Smooth muscle cell (in vitro differentiated cells): ENCODE data around the gene PSMA7. TPM values are rescaled to one million over a fixed set of nuclear protein-coding genes. Genes with fewer than 3 reads are reported as not detected.
"Not testable (repeated sequence)": the region's sequence is repeated elsewhere in the genome, so short reads cannot be mapped to it uniquely, and the experiment has no call there.

Source experiments
- DNase-seq: peaks from one replicate; lab custom pipeline; 2025; ENCODE audit not compliant: unreplicated experiment; lab: John Stamatoyannopoulos, UW
- H2AFZ ChIP-seq: fragments of 200-600 bp; sonication (generic); 2 replicates; pipeline ENCODE4 v1.6.0; 2016; ENCODE audit warnings: antibody characterized with exemption, low read depth, mild to moderate bottlenecking
- H3F3A ChIP-seq: fragments of 200-600 bp; sonication (generic); 2 replicates; pipeline ENCODE4 v1.6.0; 2017; ENCODE audit warnings: antibody characterized with exemption, low read depth
- H3K27ac ChIP-seq: fragments of 200-600 bp; sonication (generic); 2 replicates; pipeline ENCODE4 v1.5.1; 2016; ENCODE audit warnings: low read depth, mild to moderate bottlenecking
- H3K27me3 ChIP-seq: fragments of 200-600 bp; sonication (generic); 2 replicates; pipeline ENCODE4 v1.6.1; 2016; ENCODE audit warnings: low read depth, mild to moderate bottlenecking
- H3K36me3 ChIP-seq: fragments of 200-600 bp; sonication (generic); 2 replicates; pipeline ENCODE4 v1.5.1; 2016; ENCODE audit warnings: low read depth
- H3K4me1 ChIP-seq: fragments of 200-600 bp; sonication (generic); 2 replicates; pipeline ENCODE4 v1.5.1; 2016; ENCODE audit warnings: low read depth
- H3K4me2 ChIP-seq: fragments of 200-600 bp; sonication (generic); 2 replicates; pipeline ENCODE4 v1.6.0; 2016; ENCODE audit warnings: mild to moderate bottlenecking
- H3K4me3 ChIP-seq: fragments of 200-600 bp; sonication (generic); 2 replicates; pipeline ENCODE4 v1.5.1; 2016; ENCODE audit warnings: mild to moderate bottlenecking
- H3K79me2 ChIP-seq: fragments of 200-600 bp; sonication (generic); 2 replicates; pipeline ENCODE4 v1.6.0; 2016; ENCODE audit warnings: low read depth, mild to moderate bottlenecking
- H3K9ac ChIP-seq: fragments of 200-600 bp; sonication (generic); 2 replicates; pipeline ENCODE4 v1.6.0; 2016; ENCODE audit warnings: low read depth
- H3K9me3 ChIP-seq: fragments of 200-600 bp; sonication (generic); replicated peaks from 2 replicates; pipeline ENCODE4 v1.5.1; 2016; ENCODE audit warnings: low read depth
- H4K20me1 ChIP-seq: fragments of 200-600 bp; sonication (generic); 2 replicates; pipeline ENCODE4 v1.6.0; 2016; ENCODE audit warnings: low read depth
- WGBS: methylation state at CpG from one replicate; pipeline ENCODE4 v1.1.7; 2016; ENCODE audit warnings: low lambda C conversion rate; 5-methylcytosine and 5-hydroxymethylcytosine counted together
- polyA plus RNA-seq: library from polyadenylated mRNA; unstranded; fragments of >200 nt; fragmentation: Nextera tagmentation; extraction: Ambion mirVana; gene quantifications from 2 replicates; pipeline ENCODE4 v1.2.1, GENCODE V29; 2016
- total RNA-seq: library from RNA; depleted of rRNA; stranded (reverse); fragments of >200 nt; gene quantifications from 2 replicates; pipeline ENCODE4 v1.2.3, GENCODE V29; 2014
- TF ChIP-seq, protein P1 (sequence below): fragments of 200-600 bp; sonication (generic); IDR thresholded peaks from 2 replicates; pipeline ENCODE4 v1.5.1; 2017; ENCODE audit warnings: borderline replicate concordance, mild to moderate bottlenecking, antibody characterized with exemption; ENCODE audit not compliant: insufficient read depth, poor library complexity, severe bottlenecking

PSMA7 gene
- total and polyA plus RNA-seq, 2 experiments from 2014 or later = 297 to 473 TPM

DNA sequence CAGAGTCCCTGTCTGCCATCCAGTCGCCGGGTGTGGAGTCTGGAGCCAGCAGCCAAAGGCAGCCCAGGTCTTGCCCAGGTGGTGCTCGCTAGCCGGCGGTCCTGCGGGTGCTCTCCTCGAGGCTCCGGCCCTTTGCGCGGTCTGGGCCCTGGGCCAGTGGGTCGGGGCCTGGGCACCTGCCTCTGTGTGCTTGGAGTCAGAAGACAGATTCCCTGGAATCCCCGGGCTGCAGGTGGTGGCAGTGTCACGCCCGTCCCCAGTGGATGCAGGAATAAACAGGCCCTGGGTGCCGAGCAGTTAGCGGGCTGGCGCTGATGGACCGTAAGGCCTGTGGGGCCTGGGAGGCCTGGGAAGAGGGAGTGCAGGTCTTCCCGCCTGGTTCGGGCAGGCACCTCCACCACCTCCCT lies 5.7 kb upstream of the PSMA7 start:
- Histone ChIP-seq H4K20me1 (peaks cover 99% of the 10 kb centered on the region), H3K4me2 (no peak overlapping the region), H3K9me3 (no peaks in the 10 kb centered on the region), H3K9ac (no peak overlapping the region), H3K4me1 (peaks cover 7% of the 10 kb centered on the region), H3K27me3 (no peaks in the 10 kb centered on the region), H3K36me3 (no peaks in the 10 kb centered on the region), H3K79me2 (peaks cover 91% of the 10 kb centered on the region), H2AFZ (no peak overlapping the region), H3F3A (no peaks in the 10 kb centered on the region), H3K4me3 (no peak overlapping the region), H3K27ac (no peak overlapping the region)
- no peak for DNase-seq
- TF ChIP-seq, protein P1, sequence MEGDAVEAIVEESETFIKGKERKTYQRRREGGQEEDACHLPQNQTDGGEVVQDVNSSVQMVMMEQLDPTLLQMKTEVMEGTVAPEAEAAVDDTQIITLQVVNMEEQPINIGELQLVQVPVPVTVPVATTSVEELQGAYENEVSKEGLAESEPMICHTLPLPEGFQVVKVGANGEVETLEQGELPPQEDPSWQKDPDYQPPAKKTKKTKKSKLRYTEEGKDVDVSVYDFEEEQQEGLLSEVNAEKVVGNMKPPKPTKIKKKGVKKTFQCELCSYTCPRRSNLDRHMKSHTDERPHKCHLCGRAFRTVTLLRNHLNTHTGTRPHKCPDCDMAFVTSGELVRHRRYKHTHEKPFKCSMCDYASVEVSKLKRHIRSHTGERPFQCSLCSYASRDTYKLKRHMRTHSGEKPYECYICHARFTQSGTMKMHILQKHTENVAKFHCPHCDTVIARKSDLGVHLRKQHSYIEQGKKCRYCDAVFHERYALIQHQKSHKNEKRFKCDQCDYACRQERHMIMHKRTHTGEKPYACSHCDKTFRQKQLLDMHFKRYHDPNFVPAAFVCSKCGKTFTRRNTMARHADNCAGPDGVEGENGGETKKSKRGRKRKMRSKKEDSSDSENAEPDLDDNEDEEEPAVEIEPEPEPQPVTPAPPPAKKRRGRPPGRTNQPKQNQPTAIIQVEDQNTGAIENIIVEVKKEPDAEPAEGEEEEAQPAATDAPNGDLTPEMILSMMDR = no peak
- WGBS = 93% methylated on average over 20 of the region's 20 CpGs

DNA sequence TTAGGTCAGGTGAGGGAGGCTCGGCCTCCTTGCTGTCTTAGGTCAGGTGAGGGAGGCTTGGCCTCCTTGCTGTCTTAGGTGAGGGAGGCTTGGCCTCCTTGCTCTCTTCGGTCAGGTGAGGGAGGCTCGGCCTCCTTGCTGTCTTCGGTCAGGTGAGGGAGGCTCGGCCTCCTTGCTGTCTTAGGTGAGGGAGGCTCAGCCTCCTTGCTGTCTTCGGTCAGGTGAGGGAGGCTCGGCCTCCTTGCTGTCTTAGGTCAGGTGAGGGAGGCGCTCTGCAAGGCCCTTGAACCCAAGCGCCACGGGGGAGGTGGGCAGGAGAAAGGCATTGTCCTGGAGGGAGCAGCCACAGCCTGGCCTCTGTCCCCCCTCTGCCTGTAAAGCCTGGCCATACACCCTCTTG lies 5.2 kb upstream of the PSMA7 start:
- not testable (repeated sequence) for DNase-seq, H3K4me1 ChIP-seq, H3K36me3 ChIP-seq, H3K4me3 ChIP-seq, H3K4me2 ChIP-seq, H3K27ac ChIP-seq, H3K9me3 ChIP-seq, H3K27me3 ChIP-seq, H3K9ac ChIP-seq, H3F3A ChIP-seq, H2AFZ ChIP-seq
- WGBS = 100% methylated on average over 10 of the region's 10 CpGs
- Histone ChIP-seq H3K79me2 (peaks cover 86% of the 10 kb centered on the region), H4K20me1 (peaks cover 94% of the 10 kb centered on the region)

DNA sequence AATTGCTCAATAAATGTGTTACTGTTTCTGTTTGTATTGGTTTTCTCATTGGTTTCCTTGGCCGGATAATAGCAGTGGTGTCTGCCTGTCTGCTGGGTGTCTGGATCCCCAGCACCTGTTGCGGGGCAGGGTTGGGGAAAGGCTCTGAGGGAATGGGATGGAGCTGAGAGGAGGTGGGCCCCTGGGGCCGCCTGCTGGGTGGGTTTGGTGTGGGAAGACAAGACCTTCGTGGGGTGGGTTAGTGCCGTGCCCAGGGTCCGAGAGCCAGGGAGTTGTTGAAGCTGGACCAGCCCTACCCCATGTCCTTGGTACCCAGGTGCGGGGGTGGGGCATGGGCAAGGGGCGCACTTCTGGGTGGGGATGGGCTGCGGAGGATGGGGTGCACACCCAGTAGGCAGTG lies 4.3 kb upstream of the PSMA7 start:
- Histone ChIP-seq H3K36me3 (no peaks in the 10 kb centered on the region), H3F3A (no peaks in the 10 kb centered on the region), H3K4me3 (no peak overlapping the region), H3K9ac (no peak overlapping the region), H2AFZ (no peak overlapping the region), H3K9me3 (no peaks in the 10 kb centered on the region), H3K27me3 (no peaks in the 10 kb centered on the region), H3K4me2 (no peak overlapping the region), H4K20me1 (peaks cover 86% of the 10 kb centered on the region), H3K4me1 (peaks cover 7% of the 10 kb centered on the region), H3K79me2 (peaks cover 80% of the 10 kb centered on the region), H3K27ac (no peak overlapping the region)
- TF ChIP-seq, protein P1 = no peak
- DNase-seq = no peak
- WGBS = 93% methylated on average over 4 of the region's 9 CpGs

DNA sequence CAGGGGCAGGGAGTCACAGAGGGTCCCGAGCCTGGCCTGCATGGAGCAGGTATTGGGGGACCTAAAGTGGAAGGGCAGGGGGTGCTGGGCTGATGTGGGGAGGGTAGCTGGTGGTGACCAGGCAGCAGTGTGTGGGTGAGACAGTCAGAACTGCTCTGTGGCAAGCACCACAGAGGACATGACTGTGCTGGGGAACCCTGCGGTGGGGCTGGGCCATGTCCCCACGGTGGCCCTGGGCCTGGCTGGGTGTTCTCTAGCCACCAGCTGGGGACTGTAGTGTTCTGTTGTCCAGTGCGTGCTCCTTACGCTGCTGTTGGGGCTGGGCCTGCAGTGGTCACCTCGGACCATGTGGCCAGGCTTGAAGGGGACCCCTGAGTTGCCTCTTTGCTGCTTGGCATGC lies 3.9 kb upstream of the PSMA7 start:
- peaks cover 7% of the 10 kb centered on the region for H3K4me1 ChIP-seq
- H3K36me3 ChIP-seq = no peaks in the 10 kb centered on the region
- no peak for DNase-seq
- H3K4me3 ChIP-seq = no peak overlapping the region
- H3K9me3 ChIP-seq = no peaks in the 10 kb centered on the region
- TF ChIP-seq, protein P1 = no peak
- no peak overlapping the region for H3K4me2 ChIP-seq
- H3K9ac ChIP-seq = no peak overlapping the region
- peaks cover 80% of the 10 kb centered on the region for H3K79me2 ChIP-seq
- no peak overlapping the region for H2AFZ ChIP-seq
- H3K27ac ChIP-seq = no peak overlapping the region
- peaks cover 86% of the 10 kb centered on the region for H4K20me1 ChIP-seq
- no peaks in the 10 kb centered on the region for H3K27me3 ChIP-seq
- 96% methylated on average over 6 of the region's 6 CpGs for WGBS
- no peaks in the 10 kb centered on the region for H3F3A ChIP-seq
